ENCODE measurements around the gene BRDT. TPM values are rescaled to one million over a fixed set of nuclear protein-coding genes. Genes with fewer than 3 reads are reported as not detected.
"Not testable (repeated sequence)": the region's sequence is repeated elsewhere in the genome, so short reads cannot be mapped to it uniquely, and the experiment has no call there.

BRDT gene
- total RNA-seq, 1 donor from 2014 or later, result not detected

GRCh38 chr1:91981996-91982609 lies 32.9 kb downstream of the BRDT start:
- DNase-seq (ENCODE audit: low read depth), result peak; percentile 8

DNA sequence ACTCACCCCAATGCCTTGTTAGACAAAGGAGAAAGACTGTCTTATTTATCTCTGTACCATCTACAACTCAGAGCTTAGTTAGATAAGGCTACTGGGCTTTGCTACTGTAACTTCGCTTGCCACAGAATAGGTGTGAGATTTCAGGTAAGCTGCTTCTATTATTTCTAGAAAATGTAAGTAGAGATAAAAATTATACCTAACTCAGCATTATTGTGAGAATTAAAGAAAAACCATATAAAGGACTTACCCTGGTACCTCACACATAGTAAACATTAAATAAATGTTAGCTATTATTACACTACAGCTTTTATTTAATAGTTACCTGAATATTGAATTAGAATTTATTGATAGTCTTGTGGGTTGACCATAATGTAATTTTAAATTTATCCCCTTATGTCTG lies 44.1 kb downstream of the BRDT start:
- no peak for DNase-seq (ENCODE audit: low read depth)

GRCh38 chr1:91997607-91998195 lies 48.5 kb downstream of the BRDT start:
- DNase-seq (ENCODE audit: low read depth), result peak; percentile 61

DNA sequence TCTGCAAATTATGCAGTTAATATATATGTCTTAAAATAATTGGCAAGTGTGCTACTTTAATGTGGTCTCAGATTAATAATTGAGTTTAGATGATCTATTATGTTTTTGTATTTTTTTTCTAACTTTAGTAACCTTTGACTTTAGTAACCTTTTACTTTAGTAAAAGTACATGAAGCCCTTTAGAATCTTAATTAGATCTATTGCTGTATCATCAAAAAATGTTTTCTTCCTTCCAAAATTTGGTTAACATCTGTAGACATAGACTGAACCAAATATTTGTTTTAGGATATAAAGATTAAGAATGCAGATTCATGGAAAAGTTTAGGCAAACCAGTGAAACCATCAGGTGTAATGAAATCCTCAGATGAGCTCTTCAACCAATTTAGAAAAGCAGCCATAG lies 54.9 kb downstream of the BRDT start:
- no peak for DNase-seq (ENCODE audit: low read depth)

GRCh38 chr1:92013923-92014322 lies 64.7 kb downstream of the BRDT start:
- no peak for DNase-seq (ENCODE audit: low read depth)

DNA sequence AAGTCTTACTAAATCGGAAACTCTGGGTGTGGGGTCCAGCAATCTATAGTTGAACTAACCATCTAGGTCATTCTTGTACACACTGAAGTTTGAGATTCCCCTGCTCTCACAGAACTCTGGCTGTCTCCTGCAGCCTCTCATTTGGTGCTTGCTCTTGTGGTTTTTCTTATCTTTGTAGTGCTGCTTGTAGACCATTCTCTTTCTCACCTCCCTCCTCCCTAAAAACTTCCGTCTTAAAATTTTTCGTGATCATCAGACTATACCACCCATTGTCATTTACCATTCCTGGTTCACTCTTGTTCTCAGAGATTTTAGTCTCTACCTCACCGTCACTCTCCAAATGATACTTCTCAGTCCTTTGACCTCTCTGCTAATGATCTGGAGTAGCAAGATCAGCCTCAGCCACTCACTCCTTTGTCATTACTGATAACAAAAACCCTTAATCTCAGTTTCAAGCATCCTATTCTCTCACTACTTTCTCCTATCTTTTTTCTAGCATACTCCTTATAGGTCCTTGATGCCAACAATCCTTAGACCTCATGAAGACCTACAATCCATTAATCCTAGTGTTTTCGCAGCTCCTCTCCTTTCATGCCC lies 67.6 kb downstream of the BRDT start:
- DNase-seq (ENCODE audit: low read depth), result no peak

- no peak for DNase-seq (ENCODE audit: low read depth)
These were observed 68.5 kb downstream of the BRDT start for GRCh38 chr1:92017656-92018055.

DNA sequence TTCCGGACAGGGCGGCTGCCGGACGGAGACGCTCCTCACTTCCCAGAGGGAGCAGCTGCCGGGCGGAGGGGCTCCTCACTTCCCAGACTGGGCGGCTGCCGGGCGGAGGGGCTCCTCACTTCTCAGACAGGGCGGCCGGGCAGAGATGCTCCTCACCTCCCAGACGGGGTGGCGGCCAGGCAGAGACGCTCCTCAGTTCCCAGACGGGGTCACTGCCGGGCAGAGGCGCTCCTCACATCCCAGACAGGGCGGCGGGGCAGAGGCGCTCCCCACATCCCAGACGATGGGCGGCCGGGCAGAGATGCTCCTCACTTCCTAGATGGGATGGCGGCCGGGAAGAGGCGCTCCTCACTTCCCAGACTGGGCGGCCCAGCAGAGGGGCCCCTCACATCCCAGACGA lies 76.8 kb downstream of the BRDT start:
- DNase-seq (ENCODE audit: low read depth), result not testable (repeated sequence)

DNA sequence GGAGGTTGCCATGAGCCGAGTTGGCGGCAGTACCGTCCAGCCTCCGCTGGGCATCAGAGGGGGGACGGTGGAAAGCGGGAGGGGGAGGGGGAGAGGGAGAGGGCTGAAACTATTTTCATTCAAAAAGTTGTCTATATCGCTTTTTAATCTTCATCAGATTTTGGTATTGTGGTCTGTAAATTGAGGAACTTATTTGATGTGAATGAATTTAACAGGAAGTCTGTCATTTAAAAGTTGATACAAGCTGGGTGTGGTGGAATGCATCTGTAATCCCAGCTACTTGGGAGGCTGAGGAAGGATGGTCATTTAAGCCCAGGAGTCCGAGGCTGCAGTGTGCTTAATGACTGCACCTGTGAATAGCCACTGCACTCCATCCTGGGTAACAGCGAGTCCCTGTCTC lies 77.6 kb downstream of the BRDT start:
- DNase-seq (ENCODE audit: low read depth), result no peak

GRCh38 chr1:92029241-92029922 lies 80.2 kb downstream of the BRDT start:
- DNase-seq (ENCODE audit: low read depth), result no peak

DNA sequence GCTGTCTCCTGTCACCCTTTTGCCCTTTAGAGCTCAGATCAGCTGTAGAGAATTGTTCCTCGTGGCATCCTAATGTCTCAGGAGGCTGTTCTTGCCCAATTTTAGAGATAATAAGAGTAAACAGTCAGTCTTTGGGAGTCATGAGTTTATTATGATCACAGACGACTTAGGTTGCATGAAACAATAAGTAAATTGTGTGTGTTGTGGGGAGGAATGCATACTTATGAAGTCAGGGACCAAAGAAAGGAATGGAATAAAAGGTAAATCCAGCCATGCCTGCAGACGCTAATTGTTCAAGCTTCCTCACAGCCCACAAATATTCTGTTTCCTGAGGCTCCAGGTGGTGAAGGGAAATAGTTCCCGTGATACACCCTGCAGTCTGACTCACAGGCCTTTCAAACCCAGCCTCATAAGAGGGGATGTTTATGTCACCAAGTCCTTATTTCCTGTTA lies 81.5 kb downstream of the BRDT start:
- peak; percentile 93 for DNase-seq (ENCODE audit: low read depth)

GRCh38 chr1:92031281-92032110 lies 82.3 kb downstream of the BRDT start:
- DNase-seq (ENCODE audit: low read depth), result no peak

GRCh38 chr1:92037400-92037799 lies 88.2 kb downstream of the BRDT start:
- no peak for DNase-seq (ENCODE audit: low read depth)

DNA sequence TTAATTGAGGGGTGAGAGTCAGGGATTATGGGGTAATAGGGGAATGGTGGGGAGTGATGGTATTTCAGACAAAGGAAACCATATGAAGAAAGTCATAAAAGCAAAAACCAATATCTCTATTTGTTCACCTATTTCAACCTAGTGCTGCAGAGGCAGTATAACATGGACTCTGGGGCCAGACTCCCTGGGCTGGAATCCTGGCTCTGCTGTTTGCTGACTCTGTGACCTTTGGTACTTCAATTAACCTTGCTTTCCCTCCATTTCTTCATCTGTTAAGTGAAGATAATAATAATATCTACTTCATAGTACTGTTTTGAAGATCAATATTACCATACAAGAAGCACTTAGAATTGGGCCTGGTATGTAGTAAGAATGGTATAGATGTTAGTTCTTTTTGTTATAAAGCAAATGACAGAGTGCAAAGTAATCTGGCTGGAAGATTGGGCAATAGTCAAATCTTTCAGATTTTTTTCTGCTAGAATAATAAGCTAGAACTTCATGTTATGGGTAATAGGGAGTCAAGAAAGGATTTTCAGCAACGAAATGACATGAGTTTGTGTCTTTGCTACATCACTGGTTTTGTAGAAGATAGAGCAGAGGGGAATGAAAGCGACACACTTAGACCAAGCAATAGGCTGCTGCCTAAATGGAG lies 89.6 kb downstream of the BRDT start:
- no peak for DNase-seq (ENCODE audit: low read depth)

DNA sequence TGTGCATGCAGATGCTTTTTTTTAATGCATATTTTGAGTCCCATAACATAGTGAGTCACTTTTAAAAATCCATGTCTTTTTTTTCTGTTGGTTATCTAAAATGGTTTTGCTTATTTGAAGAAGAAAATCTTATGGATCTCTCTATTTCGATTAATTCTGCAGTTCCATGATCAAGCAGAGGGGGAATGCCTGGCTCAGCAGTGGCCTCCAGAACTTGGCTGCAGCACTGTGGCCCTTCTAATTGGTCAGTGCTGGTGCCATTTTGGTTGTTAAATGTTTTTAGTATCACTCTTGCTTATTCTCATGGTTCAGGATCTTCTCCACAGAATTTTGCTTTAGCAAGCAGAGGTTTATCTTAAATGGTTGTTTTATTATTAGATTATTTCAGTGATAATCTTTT lies 91.8 kb downstream of the BRDT start:
- no peak for DNase-seq (ENCODE audit: low read depth)

GRCh38 chr1:92043621-92044020 lies 94.4 kb downstream of the BRDT start:
- peak; percentile 69 for DNase-seq (ENCODE audit: low read depth)

DNA sequence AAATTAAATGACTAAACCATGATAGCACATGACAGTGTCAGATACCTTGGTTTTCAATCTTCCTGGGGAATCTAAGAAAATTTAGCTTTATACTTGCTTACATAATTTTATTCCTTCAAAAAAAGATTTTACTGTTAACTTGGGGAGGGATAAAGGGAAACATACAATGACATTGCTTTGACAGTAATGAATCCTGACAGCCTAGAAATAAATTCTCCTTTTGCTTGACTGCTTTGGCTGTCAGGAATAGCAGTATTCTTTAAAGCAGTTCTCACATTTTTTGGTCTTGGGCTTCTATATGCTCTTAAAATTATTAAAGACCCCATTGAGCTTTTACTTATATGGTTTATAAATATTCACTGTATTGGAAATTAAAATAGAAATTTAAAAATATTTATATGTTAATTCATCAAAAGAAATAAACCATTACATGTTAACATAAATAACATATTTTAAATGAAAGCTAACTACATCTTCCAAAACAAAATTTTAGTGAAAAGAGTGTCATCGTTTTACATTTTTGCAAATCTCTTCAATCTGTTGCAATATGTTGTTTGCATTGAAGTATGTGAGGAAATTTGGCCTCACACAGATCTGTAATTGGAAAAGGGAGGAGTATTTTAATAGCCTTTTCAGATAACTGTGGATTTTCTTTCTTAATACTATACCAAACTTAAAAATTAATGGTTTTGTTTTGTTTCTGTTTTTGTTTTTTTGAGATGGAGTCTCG lies 96.7 kb downstream of the BRDT start:
- DNase-seq (ENCODE audit: low read depth), result no peak

GRCh38 chr1:92051948-92052347 lies 102.7 kb downstream of the BRDT start:
- DNase-seq (ENCODE audit: low read depth), result no peak
